ENCODE data around the gene CPSF3.

The CPSF3 gene

GRCh38 chr2:9422321-9423099 lies 944 bp upstream of the CPSF3 start:
- DNase-seq = peak; percentile 61

- peak; percentile 28 for DNase-seq
Observed at GRCh38 chr2:9423922-9424272, 443 bp downstream of the CPSF3 start.

DNA sequence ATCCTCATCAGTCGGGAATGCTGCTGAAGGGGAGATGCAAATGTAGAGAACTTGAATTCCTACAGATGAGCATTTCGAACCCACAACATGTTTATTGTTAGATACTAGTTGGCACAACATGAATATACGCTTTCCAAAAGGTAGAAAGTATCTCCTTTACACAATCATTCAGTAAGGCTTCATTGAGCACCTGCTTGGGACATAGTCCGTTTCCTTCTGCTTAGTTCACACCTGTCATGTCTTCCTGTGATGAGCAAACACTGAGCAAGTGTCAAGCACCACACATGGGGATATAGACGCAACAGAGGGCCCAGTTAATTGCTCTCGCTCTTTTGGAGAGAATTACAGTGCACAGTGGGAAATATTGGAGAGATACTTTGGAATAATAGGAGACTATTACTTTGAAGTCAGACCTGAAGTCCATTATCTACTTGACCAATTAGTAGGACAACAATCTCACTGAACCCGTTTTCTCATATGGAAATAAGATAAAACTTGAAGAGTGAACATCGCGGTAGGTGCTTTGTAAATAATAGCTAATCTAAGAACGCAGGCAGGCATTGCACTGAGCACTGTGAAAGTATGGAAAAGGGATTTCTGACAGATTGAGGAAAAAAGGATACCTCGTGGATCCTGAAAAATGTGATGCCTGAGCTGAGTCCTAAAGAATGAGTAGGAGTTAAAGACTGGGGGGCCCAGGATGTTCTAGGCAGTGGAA lies 1.2 kb downstream of the CPSF3 start:
- DNase-seq = no peak

DNA sequence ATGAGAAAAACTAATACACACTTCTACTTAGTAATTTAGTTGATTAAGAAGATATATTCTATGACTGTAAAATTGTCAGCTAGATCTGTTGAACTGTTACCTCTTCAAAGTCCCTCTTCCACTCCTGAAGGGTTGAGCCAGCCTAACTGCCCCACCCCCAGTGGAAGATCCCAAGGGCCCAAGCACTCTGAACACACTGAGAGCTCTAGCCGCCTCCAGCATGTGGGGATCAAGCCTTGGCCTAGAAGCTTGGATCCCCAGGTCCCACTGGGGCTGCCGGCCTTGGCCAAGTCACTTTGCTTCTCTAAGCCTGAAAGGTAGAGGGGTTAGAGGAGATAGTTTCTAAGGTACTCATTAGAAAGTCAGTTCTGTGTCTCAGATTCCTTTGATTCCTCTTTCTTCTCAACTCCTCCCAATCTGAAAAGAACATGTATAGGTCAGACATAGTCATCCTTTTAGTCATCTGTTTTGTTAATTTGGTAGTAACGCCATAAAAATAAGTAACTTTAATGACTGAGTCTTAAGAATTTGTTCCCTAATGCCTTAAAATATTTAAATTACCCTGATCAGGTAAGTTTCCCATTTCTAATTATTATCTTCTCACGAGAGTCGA lies 5.6 kb downstream of the CPSF3 start:
- DNase-seq = no peak

- DNase-seq = no peak
Observed at GRCh38 chr2:9430316-9431293, 7.2 kb downstream of the CPSF3 start.

GRCh38 chr2:9434489-9434888 lies 11.0 kb downstream of the CPSF3 start:
- DNase-seq = no peak

GRCh38 chr2:9439536-9439935 lies 16.1 kb downstream of the CPSF3 start:
- DNase-seq = no peak

- no peak for DNase-seq
Observed at GRCh38 chr2:9440058-9440727, 16.7 kb downstream of the CPSF3 start.

DNA sequence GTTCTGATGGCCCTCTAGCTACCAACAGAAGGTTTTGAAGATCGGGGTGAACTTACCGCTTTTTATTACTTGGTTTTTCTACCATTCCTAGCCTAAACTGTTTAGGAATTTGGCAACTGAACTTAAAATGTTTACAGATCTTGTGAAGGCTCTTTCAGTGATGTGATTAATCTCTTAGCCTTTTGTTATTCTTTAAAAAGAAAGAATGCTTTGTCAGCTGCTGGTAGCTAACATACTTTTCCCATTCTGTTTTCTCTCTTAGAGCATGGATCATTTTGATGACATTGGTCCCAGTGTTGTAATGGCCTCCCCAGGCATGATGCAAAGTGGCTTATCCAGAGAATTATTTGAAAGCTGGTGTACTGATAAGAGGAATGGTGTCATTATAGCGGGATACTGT lies 18.1 kb downstream of the CPSF3 start:
- DNase-seq = no peak

GRCh38 chr2:9443526-9443925 lies 20.1 kb downstream of the CPSF3 start:
- DNase-seq = no peak

GRCh38 chr2:9445089-9445488 lies 21.6 kb downstream of the CPSF3 start:
- DNase-seq = no peak

DNA sequence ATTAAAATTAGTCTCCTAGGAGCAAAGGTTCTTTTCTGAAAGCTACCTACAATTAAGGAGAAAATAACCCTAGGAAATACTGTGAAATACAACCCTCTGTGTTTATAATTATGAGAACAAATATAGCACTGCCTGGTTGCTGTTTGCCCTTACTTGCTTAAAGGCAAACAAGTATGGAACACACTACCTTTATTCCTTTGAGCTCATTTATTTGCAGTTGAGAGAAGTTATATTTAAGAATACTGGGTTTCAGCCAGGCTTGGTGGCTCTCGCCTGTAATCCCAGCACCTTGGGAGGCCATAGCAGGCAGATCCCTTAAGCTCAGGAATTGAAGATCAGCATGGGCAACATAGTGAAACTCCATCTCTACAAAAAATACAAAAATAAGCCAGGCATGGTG lies 27.8 kb downstream of the CPSF3 start:
- no peak for DNase-seq

DNA sequence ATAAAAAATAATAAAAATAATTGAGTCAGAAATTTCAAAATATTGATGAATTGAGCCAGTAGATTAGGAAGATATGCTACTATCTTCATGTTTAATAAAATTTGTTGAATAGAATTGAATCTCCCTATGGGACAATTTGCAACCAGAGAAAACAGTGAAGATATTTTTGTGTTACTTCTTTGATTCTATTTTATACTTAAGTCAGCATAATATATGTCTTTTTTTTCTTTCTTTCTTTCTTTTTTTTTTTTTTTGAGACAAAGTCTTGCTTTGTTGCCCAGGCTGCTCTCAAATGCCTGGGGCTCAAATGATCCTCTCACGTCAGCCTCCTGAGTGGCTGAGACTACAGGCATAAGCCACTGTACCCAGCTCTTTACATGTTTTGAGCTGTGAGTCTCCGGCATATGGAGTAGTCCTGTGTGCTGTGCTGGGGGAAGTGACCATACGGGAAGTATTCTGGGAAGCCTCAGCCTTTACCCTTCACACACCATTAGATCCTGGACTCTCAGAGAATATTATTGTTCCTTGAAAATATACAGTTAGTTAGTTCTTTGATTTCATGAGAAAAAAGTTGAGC lies 37.1 kb downstream of the CPSF3 start:
- DNase-seq = no peak

DNA sequence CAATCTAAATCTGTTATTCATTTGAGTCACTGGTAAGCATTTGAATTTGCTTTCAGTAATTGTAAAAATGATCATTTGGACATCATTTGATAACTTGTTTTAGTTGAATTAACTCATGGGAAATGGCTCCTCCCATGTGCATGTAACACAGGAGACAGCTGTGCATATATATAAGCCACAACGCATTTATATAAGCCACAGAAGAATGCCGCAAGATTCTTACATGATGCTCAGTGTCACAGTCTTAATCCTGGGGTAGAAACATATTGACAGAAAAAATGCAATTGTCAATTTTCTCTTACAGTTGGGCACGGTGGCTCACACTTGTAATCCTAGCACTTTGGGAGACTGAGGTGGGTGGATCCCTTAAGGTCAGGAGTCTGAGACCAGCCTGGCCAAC lies 37.6 kb downstream of the CPSF3 start:
- no peak for DNase-seq

DNA sequence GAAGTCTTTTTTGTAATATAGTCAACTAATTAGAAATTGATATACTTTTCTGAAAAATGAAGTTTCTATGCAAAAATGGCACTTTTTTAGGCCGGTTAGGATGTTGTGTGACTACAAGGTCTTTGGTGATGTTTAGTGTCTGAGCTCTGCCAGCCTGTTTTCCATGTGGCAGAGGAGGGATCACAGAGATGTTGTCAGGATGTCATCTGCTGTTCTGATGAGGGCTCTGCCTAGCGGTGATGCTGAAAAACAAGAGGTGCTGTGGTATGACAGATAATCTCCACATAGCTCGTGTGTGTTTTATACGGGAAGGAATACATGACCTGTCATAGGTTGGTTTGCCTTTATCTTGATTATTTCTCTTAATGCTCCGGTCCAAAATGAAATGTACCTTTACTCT lies 38.9 kb downstream of the CPSF3 start:
- DNase-seq = no peak

- DNase-seq = no peak
Observed at GRCh38 chr2:9462886-9463697, 39.6 kb downstream of the CPSF3 start.

DNA sequence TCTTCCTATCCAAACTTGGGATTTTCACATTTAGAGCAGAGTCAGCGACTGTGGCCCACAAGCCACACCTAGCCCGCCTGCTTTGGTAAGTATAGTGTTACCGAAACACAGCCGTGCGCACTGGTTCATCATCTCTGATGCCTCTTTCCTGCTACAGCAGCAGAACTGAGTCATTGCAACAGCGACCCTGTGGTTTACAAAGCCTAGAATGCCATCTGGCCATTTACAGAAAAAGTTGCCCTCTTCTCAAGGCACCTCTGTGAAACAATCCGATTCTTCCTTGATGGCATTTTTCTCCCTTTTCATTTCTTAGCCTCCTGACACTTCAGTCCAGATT lies 40.2 kb downstream of the CPSF3 start:
- DNase-seq = no peak

- DNase-seq = no peak
Observed at GRCh38 chr2:9465170-9465569, 41.7 kb downstream of the CPSF3 start.

DNA sequence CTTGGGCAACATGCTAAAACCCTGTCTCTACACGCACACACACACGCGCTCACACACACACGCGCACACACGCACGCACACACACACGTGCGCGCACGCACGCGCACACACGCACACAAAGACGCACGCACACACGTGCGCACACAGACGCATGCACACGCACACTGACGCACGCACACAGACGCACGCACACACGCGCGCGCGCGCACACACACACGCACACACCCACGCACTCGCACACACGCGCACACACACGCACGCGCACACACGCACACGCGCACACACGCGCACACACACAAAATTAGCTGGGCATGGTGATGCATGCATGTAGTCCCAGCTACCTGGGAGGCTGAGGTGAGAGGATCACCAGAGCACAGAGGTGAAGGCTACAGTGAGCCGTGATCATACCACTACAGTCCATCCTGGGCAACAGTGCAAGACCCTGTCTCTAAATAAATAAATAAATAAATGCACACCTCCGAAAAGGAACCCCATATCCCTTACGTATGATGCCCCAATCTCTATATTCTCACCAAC lies 42.8 kb downstream of the CPSF3 start:
- no peak for DNase-seq

DNA sequence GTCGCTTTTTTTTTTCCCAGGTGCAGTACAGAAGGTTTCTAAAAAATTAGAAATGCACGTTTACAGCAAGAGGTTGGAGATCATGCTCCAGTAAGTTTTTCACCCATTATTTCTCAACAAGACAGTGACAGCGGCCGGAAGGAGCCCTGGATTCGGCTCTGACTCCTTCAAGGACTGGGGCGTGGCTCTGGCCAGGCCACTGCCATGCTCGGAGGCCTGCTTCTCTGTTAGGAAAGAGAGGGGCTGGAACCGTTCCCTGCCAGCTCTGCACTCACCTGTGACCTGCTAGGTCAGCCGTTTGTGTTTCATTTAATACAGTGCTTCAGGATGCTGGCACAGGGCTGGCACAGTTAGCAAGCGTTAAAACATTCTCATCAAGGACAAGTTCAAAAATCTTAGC lies 44.2 kb downstream of the CPSF3 start:
- no peak for DNase-seq

- DNase-seq = no peak
Observed at GRCh38 chr2:9471206-9471605, 47.8 kb downstream of the CPSF3 start.
